ENCODE measurements around the gene MKNK1. TPM values are rescaled to one million over a fixed set of nuclear protein-coding genes. Genes with fewer than 3 reads are reported as not detected.

MKNK1 gene
- total and polyA plus RNA-seq, 8 donors: 21.2 to 182 (median 36.7) TPM

DNA sequence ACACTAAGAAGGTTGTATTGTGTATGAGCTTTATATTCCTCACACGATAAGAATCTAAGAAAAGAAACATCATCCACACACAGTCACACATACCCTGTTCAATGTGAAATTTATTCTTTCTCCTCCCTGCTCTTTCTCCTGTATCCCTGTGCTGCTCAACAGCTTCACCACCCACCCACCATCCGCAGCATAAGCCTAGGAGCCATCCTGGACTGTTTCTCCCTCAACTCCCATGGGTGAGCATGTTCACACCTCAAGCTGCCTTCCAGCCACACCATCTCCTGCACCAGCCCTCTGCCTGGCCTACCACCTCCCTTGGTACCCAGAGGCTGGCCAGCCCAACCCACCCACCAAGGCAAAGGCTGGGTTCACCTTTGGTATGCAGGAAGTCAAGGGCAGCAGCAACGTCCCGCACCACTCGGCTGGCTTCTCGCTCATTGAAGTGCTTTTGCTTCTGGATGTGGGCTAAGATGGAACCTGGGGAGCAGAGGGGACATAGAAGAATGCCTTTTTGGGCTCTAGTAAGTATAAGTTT is 32.3 kb downstream of the MKNK1 start:
- Histone ChIP-seq H3K27ac (no peak overlapping the region), H3K4me3 (no peak overlapping the region), H3K36me3 (peaks cover 30 to 98% (median 90%) of the 10 kb centered on the region in 4 donors), H3K9me3 (no peaks in the 10 kb centered on the region), H3K27me3 (no peaks in the 10 kb centered on the region), H3K4me1 (peaks cover 0 to 12% (median 5%) of the 10 kb centered on the region in 4 donors)
- WGBS, 5 donors: 94 to 97% (median 95%) methylated on average over 6 of the region's 6 CpGs
- no peak for TF ChIP-seq POLR2AphosphoS5 (IDR thresholded peaks at IDR 0.05)
- TF ChIP-seq EP300 (IDR thresholded peaks at IDR 0.05): no peak
- no peak for TF ChIP-seq POLR2A (IDR thresholded peaks at IDR 0.05)
- TF ChIP-seq, protein P1, sequence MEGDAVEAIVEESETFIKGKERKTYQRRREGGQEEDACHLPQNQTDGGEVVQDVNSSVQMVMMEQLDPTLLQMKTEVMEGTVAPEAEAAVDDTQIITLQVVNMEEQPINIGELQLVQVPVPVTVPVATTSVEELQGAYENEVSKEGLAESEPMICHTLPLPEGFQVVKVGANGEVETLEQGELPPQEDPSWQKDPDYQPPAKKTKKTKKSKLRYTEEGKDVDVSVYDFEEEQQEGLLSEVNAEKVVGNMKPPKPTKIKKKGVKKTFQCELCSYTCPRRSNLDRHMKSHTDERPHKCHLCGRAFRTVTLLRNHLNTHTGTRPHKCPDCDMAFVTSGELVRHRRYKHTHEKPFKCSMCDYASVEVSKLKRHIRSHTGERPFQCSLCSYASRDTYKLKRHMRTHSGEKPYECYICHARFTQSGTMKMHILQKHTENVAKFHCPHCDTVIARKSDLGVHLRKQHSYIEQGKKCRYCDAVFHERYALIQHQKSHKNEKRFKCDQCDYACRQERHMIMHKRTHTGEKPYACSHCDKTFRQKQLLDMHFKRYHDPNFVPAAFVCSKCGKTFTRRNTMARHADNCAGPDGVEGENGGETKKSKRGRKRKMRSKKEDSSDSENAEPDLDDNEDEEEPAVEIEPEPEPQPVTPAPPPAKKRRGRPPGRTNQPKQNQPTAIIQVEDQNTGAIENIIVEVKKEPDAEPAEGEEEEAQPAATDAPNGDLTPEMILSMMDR (IDR thresholded peaks at IDR 0.05): no peak
- DNase-seq: no peak
- intact Hi-C loops (cut with DNase I; ENCODE audit: low total_unique reads): no loop called here

DNA sequence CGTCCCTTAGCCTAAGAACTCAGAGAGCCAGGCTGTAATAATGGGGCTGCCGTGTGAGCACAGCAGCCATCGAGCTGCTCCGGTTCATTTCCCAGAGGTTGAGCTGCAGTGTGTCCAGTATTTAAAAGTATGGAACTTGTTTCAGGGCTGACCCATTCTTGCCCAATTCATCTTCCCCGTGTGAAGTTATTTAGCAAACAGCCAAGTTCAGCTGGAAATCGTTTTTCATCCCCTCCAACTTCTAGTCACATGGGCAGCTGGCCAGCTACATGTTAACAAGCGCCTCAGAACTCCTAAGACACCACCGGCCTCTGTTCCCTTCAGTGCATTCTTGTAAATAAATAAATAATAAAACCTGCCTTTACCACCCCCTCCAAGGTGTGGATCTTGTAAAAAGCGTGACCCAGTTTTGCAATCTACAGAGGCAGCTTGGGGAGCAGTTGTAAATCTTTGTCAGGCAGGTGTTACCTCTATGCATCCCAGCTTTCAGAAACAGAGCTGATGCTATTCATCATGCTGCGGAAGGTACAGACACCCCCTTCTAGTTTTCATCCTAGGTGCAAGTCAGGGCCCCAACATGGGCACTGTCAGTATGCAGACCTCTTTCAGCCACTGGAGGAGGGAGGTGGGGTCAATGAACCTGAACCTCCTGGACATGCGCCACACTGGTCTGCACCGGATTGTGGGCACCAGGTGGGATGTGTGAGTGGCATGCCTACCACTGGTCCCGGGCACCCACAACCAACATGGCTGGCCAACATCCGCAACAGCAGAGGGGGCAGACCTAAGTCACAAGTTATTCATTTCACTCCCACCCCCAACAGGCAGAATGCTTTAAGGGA is 34.0 kb downstream of the MKNK1 start:
- H3K27me3 ChIP-seq: no peaks in the 10 kb centered on the region
- TF ChIP-seq EP300 (IDR thresholded peaks at IDR 0.05): no peak
- intact Hi-C loops (cut with DNase I; ENCODE audit: low total_unique reads): no loop called here
- WGBS, 5 donors: 64 to 83% (median 72%) methylated on average over 14 of the region's 14 CpGs
- no peak overlapping the region for H3K27ac ChIP-seq
- H3K9me3 ChIP-seq: no peaks in the 10 kb centered on the region
- peaks cover 16 to 98% (median 89%) of the 10 kb centered on the region in 4 donors for H3K36me3 ChIP-seq
- no peak overlapping the region for H3K4me3 ChIP-seq
- DNase-seq: peak in 1 of 2 donors; percentile 62
- H3K4me1 ChIP-seq: peaks cover 0 to 12% (median 5%) of the 10 kb centered on the region in 4 donors

DNA sequence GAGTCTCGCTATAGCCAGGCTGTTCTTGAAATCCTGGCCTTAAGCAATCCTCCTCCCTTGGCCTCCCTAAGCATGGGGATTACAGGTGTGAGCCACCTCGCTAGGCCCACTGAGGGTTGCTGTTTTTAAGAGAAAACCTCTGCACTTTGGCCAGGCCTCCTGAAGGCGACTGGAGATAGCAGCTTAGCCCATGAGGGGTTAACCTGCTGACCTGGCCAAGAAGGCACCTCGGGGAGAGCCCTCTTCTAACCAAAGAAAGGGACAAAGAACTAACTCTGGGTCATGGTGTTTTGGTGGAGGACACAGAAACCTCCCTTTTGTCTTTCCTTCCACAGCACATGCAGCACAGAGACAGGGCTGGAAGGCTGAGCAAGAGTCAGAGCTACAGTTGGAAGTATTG is 35.0 kb downstream of the MKNK1 start:
- 70 to 83% (median 83%) methylated on average over 3 to 4 of the region's 4 CpGs for WGBS, 5 donors
- intact Hi-C loops (cut with DNase I; ENCODE audit: low total_unique reads): no loop called here
- no peak for DNase-seq
- Histone ChIP-seq H3K4me3 (no peak overlapping the region), H3K36me3 (peaks cover 20 to 98% (median 89%) of the 10 kb centered on the region in 4 donors), H3K9me3 (no peaks in the 10 kb centered on the region), H3K27ac (peak overlapping the region in 1 of 5 donors; percentile 36), H3K4me1 (peaks cover 0 to 12% (median 5%) of the 10 kb centered on the region in 4 donors), H3K27me3 (no peaks in the 10 kb centered on the region)
- no peak for TF ChIP-seq POLR2AphosphoS5 (IDR thresholded peaks at IDR 0.05)
- no peak for TF ChIP-seq POLR2A (IDR thresholded peaks at IDR 0.05)
- no peak for TF ChIP-seq EP300 (IDR thresholded peaks at IDR 0.05)
- TF ChIP-seq, protein P1 (IDR thresholded peaks at IDR 0.05): no peak

DNA sequence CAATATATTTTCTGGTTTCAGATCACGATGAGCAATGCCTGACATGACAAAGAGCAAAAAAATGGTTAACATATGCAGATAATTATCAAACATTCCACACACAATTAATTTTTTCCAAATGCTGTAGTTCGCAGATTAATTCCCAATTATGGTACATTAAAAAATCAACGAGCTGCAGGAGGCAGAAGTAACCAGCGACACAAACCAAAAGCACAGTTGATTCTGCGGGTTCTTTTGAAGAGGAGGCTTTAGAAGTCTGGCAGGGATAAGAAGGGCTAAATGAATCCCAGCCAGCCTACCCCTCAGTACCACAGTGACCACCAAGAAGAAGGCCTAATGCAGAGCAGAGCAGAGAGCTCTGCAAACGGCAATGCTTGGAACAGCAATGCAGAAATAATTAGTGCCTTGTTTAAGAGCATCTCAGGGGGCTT is 35.6 kb downstream of the MKNK1 start:
- no peak overlapping the region for H3K4me3 ChIP-seq
- no peaks in the 10 kb centered on the region for H3K27me3 ChIP-seq
- H3K4me1 ChIP-seq: peaks cover 0 to 12% (median 5%) of the 10 kb centered on the region in 4 donors
- H3K9me3 ChIP-seq: no peaks in the 10 kb centered on the region
- no peak overlapping the region for H3K27ac ChIP-seq
- intact Hi-C loops (cut with DNase I; ENCODE audit: low total_unique reads): no loop called here
- TF ChIP-seq POLR2A (IDR thresholded peaks at IDR 0.05) (no peak), EP300 (IDR thresholded peaks at IDR 0.05) (no peak), POLR2AphosphoS5 (IDR thresholded peaks at IDR 0.05) (no peak)
- TF ChIP-seq, protein P1 (IDR thresholded peaks at IDR 0.05): no peak
- DNase-seq: no peak
- 89 to 92% (median 91%) methylated on average over 6 of the region's 6 CpGs for WGBS, 5 donors
- peaks cover 20 to 97% (median 90%) of the 10 kb centered on the region in 4 donors for H3K36me3 ChIP-seq

All from stomach (tissue), 9 donors.